HuH-7 (cell line): ENCODE measurements around the gene TMEM91.
"Not testable (repeated sequence)": the region's sequence is repeated elsewhere in the genome, so short reads cannot be mapped to it uniquely, and the experiment has no call there.

Experiments used
- DNase-seq: peaks from one replicate; pipeline ENCODE4 v3.0.0; 2011; ENCODE audit warnings: low spot score

TMEM91 gene

DNA sequence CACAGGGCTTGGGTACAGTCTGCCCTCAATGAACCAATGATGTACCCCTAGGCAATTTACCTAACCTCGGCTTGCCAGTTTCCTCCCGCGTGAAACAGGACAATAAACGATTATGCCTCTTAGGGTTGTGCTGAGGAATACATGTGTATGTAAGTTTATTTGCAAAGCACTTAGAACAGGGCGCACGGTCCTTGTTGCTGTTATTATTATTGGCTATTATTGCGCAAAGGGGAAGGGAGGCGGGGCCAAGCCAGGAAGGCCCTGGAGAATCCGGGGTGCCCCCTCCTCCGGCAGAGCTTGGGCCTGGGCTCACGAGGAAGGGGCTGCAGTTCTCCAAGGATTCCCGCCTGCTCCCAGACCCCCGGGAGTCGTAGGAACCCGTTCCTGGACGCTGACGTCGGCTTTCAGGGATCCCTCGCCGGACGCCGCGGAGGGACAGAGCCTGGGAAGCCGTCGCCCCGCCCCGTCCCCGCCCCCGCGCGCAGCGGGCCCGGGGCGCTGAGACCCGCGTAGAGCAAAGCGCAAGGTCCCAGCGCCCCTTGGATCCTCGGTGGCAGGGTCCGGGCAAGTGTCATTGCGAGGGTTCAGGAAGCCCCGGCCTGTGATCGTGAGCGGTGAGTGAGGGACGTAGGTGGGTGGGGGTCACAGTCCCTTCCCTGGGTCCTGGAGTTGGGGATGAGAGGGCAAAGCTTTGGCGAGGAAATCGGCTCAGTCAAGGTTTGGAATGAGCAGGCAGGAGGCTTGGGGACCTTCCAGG, at the start of gene TMEM91:
TSS of gene TMEM91 (plus strand) at position 293 of the 757 bp plus-strand sequence. CDS start 1,777 bp downstream, outside the sequence.
- DNase-seq = peak; percentile 54

DNA sequence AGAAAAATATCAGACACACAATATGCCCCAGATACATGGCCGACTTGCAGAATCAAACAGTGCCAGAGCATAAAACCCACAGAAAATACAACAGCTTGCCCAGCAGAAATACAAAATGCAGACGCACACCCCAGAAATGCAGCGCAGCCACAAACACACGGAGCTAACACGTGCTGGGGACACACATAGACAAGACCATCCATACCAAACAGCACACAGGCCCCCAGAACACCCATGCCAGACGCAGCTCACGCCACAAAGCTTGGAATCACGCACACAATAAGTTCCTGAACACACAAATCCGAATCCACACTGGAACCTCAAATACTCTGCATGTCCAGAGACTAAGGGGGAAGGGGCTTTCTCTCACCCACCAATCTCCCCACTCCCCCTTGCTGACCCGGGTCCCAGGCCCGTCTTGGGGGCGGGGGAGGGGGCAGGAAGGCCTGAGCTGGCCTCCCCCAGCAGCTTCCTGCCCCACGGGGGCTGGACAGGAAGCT, 49.2 kb upstream of the TMEM91 start:
- no peak for DNase-seq

GRCh38 chr19:41327576-41328156, 48.7 kb upstream of the TMEM91 start:
- DNase-seq = no peak

DNA sequence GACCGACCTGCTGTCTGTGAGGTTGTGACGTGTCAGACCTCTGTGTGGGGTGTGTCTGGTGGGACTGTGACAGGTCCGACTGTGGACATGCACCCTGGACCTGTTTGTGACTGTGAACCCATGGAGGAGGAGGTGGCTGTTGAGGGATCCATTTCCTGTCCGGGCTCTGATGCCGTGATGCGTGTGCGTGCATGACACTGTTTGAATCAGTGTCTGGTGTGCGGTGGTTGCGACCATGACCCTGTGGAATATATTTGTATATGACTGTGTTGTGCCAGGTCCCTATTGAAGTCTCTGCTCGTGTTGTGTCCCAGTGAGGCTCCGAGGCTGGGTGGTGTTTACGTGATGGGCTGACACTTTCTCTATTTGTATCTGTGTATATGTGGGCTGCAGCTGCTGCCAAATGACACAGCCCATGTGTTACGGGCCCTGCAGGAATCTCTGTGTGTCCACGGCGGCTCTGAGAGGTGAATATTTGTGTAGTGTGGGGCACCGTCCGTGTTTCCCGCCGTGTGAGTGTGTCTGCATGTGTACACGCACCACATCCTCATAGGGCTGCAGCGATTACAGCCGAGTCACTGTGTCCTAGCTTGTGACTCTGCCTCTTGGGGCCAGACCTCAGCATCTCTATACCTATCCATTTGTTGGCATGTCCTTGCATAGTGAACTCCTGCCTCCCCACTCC, 48.0 kb upstream of the TMEM91 start:
- no peak for DNase-seq

DNA sequence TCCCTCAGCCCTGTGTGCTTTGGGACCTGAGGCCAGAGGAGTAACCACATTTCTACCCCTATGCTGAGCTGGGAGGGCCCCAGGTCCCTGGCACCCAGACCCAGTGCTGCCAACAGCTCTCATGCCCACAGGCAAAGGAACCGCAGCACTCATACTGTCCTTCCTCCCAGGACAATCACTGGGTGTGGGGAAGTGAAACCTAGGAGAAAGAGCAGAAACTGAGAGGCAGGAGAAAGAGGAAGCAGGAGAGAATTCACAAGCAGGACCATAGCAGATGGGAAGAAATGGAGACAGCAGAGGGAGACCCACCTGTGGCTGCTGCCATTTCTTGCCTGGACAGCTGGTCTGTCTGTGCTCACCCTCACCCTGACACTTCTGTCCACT, 47.5 kb upstream of the TMEM91 start:
- DNase-seq = no peak

DNA sequence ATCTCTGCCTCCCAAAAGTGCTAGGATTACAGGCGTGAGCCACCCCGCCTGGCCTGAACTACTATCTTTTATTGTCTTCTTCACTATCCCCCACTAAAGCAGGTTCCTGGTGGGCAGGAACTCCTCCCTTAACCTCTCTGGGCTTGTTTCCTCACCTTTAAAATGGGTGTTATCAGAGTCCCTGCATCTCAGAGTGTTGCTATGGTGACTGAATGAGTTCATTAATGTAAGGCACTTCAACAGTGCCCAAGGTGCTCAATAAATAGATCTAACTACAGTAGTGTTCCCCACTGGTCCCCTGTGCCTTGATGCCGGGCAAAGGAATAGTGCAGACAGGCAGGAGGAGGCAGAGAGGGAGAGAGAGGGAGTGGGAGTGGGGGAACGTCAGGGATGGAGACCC, 45.9 kb upstream of the TMEM91 start:
- DNase-seq = no peak

DNA sequence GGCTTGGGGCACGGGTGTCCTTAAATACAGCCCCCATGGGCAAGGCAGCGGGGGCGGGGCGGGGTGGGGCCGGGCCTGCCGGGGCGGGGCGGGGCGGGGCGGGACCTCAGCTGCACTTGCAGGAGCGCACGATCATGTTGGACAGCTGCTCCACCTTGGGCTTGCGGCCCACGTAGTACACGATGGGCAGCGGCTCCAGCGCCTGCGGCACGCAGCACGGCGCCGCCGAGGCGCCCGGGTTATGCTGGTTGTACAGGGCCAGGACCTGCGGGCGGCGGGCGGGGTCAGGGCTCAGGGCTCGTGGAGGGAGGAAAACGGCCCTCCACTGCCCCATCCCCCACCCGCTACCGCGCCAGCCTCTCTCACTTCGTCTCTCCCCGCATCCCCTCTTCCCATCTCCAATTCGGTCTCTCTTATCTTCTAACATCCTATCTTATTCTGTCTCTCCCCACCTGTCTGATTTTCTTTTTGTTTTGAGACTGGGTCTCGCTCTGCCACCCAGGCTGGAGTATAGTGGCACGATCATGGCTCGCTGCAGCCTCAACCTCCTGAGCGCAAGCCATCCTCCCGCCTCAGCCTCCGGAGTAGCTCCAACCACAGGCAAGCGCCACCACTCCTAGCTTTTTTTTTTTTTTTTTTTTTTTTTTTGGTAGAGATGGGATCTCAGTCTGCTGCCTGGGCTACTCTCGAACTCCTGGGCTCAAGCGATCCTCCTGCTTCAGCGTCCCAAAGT, 45.2 kb upstream of the TMEM91 start:
- no peak for DNase-seq

GRCh38 chr19:41332000-41332399, 44.3 kb upstream of the TMEM91 start:
- no peak for DNase-seq

DNA sequence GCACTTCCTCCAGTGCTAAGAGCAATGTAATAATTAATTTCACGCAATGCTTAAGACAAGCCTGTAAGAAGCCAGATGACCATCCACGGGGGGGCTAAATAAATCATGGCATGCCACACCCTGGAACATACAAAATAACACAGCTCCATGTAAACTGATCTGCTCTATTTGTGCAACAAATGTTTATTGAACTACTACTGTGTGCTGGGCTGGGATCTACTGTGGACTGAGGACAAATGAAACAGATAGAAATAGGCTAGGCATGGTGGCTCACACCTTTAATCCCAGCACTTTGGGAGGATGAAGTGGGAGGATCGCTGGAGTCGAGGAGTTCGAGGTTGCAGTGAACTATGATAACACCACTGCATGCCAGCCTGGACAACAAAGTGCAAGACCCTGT, 43.9 kb upstream of the TMEM91 start:
- no peak for DNase-seq

DNA sequence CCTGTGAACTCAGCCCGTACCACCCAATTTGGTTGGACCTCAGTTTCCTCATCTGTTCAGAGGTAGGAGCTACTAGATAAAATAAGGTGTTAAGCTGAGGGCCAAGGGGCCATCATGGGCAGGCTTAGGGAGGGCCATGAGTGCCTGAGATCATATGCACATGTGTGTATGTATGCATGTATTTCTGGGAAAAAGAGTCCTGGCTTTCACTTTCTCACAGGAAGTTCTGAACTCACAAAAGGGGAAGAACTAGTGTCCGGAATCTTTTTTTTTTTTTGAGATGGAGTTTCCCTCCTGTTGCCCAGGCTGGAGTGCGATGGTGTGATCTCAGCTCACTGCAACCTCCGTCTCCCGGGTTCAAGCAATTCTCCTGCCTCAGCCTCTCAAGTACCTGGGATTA, 41.5 kb upstream of the TMEM91 start:
- no peak for DNase-seq

- no peak for DNase-seq
These were observed 40.9 kb upstream of the TMEM91 start for GRCh38 chr19:41335467-41335866.

DNA sequence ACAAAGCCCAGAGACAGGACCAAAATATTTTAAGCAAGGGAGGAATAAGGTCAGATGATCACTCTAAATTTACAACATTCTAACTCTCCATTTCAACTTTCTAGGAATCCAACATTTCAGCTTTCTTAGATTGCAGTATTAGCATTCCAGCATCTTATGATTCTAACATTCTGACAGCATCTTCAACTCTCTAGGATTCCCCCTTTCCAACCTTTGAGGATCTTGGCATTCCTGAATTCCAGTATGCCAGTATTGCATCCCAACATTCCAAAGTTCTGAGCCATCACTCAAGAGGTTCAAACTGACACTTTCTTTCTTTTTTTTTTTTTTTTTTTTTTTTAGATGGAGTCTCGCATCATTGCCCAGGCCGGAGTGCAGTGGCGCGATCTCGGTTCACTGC, 36.4 kb upstream of the TMEM91 start:
- no peak for DNase-seq

- DNase-seq = no peak
These were observed 34.5 kb upstream of the TMEM91 start for GRCh38 chr19:41341669-41342490.

DNA sequence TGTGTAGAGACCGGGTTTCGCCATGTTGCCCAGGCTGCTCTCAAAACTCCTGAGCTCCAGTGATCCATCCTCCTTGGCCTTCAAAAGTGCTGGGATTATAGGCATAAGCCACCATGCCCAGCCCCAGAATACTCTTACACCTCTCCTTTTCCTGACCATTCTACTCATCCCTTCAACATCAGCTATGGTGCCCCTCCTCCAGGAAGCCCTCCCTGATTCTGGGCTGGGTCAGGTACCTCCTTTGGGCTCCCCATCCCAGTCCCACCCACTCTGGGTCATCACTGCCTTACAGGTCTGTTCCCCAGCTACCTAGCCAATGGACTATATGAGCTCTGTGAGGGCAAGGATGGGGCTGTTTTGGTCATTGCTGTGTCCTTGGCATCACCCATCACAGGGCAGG, 32.2 kb upstream of the TMEM91 start:
- no peak for DNase-seq

DNA sequence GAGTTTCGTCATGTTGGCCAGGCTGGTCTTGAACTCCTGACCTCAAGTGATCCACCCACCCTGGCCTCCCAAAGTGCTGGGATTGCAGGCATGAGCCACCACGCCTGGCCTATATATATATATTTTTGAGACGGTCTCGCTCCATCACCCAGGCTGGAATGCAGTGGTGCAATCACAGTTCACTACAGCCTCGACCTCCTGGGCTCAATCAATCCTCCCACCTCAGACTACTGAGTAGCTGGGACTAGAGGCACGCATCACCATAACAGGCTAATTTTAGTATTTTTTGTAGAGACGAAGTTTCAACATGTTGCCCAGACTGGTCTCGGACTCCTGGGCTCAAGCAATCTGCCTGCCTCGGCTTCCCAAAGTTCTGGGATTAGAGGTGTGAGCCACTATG, 29.4 kb upstream of the TMEM91 start:
- DNase-seq = not testable (repeated sequence)

- DNase-seq = no peak
These were observed 25.5 kb upstream of the TMEM91 start for GRCh38 chr19:41350735-41351338.

- peak; percentile 51 for DNase-seq
These were observed 24.7 kb upstream of the TMEM91 start for GRCh38 chr19:41351339-41352245.

- no peak for DNase-seq
These were observed 24.1 kb upstream of the TMEM91 start for GRCh38 chr19:41352279-41352608.

DNA sequence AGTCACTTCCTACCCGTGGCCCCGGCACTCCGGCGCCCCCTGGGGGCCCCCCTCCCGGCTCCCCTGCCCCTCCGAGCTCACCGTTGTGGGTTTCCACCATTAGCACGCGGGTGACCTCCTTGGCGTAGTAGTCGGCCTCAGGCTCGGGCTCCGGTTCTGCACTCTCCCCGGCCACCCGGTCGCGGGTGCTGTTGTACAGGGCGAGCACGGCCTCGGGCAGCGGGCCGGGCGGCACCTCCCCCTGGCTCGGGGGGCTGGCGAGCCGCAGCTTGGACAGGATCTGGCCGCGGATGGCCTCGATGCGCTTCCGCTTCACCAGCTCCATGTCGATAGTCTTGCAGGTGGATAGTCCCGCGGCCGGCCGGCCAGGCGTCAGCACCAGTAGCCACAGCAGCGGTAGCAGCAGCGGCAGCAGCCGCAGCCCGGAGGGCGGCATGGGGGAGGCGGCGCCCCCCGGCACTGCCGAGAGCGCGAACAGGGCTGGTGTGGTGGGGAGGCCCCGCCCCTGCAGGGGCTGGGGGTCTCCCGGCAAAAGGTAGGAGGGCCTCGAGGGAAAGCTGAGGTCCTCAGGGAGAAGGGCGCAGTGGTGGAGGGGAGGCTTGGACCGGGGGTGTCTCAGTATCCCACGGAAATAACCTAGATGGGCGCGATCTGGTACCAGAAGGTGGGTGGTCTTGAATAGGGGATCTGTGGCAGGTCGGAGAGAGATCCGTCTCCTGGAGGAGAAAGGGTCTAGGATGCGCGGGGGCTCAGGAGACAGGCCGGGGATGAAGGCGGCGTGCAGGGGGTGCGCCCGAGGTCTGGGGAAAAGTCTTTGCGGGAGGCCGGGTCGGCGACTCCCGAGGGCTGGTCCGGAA, 23.5 kb upstream of the TMEM91 start:
- peak; percentile 88 for DNase-seq
